A673 (cell line): ENCODE data around the gene RBM4B. TPM values are rescaled to one million over a fixed set of nuclear protein-coding genes. Genes with fewer than 3 reads are reported as not detected.

ENCODE experiments used
- BruUV-seq: library from RNA; stranded (reverse); fragments of 400-500 nt; replicated peaks from 2 replicates; lab custom pipeline; 2021; lab: Mats Ljungman, UMichigan
- CTCF ChIA-PET: fragments of 300-600 bp; sonication (Branson Sonifier 250); formaldehyde crosslinking; loops from one replicate; lab custom pipeline; 2022; ENCODE audit warnings: antibody characterized with exemption; lab: Charles Lee
- POLR2A ChIA-PET: fragments of 300-600 bp; sonication (Branson Sonifier 250); formaldehyde crosslinking; loops from one replicate; lab custom pipeline; 2022; ENCODE audit warnings: antibody characterized with exemption; ENCODE audit not compliant: low non-redundant PET; lab: Charles Lee
- DNase-seq: peaks from one replicate; pipeline ENCODE4 v3.0.0-alpha.2; 2015; ENCODE audit warnings: low spot score
- H3K27ac ChIP-seq: fragments of 200-600 bp; sonication (generic); 2 replicates; pipeline ENCODE4 v1.5.1; 2016; ENCODE audit warnings: mixed run types, low read depth, mild to moderate bottlenecking, mixed read lengths, antibody characterized with exemption, low read length; ENCODE audit not compliant: poor library complexity, severe bottlenecking
- H3K27me3 ChIP-seq: fragments of 200-600 bp; sonication (generic); replicated peaks from 2 replicates; pipeline ENCODE4 v1.6.1; 2017; ENCODE audit warnings: mixed run types, low read depth, mild to moderate bottlenecking, mixed read lengths, antibody characterized with exemption, low read length; ENCODE audit not compliant: insufficient read depth, poor library complexity
- H3K36me3 ChIP-seq: fragments of 200-600 bp; sonication (generic); 2 replicates; pipeline ENCODE4 v1.6.1; 2016; ENCODE audit warnings: mixed run types, mild to moderate bottlenecking, mixed read lengths, antibody characterized with exemption, low read length; ENCODE audit not compliant: insufficient read depth, poor library complexity, severe bottlenecking
- H3K4me1 ChIP-seq: fragments of 200-600 bp; sonication (generic); 2 replicates; pipeline ENCODE4 v1.6.1; 2017; ENCODE audit warnings: mixed run types, mild to moderate bottlenecking, mixed read lengths, antibody characterized with exemption, low read length; ENCODE audit not compliant: insufficient read depth, poor library complexity, severe bottlenecking
- H3K4me3 ChIP-seq: fragments of 200-600 bp; sonication (generic); 2 replicates; pipeline ENCODE4 v1.5.1; 2016; ENCODE audit warnings: low read depth, mixed run types, mild to moderate bottlenecking, mixed read lengths, low read length; ENCODE audit not compliant: poor library complexity, severe bottlenecking
- H3K9me3 ChIP-seq: fragments of 200-600 bp; sonication (generic); 2 replicates; pipeline ENCODE4 v1.6.1; 2016; ENCODE audit warnings: mixed run types, low read depth, mild to moderate bottlenecking, mixed read lengths, antibody characterized with exemption, low read length; ENCODE audit not compliant: poor library complexity, severe bottlenecking
- CTCF ChIP-seq: fragments of 300-800, 200-600 bp; sonication (generic); conservative IDR thresholded peaks from 2 replicates; pipeline ENCODE4 v1.5.1; 2017; ENCODE audit warnings: low read depth, mild to moderate bottlenecking, antibody characterized with exemption, low read length, moderate library complexity, mixed read lengths
- EZH2 ChIP-seq: fragments of 200-600 bp; sonication (generic); IDR thresholded peaks from 2 replicates; pipeline ENCODE4 v1.6.1; 2017; ENCODE audit warnings: borderline replicate concordance, low read depth, mild to moderate bottlenecking, mixed read lengths, antibody characterized with exemption, low read length; ENCODE audit not compliant: poor library complexity, severe bottlenecking
- intact Hi-C: fragments of 100-400 bp; cut with micrococcal nuclease; formaldehyde crosslinking; loops from one replicate; pipeline ENCODE4 v1.10.0; 2022; ENCODE audit not compliant: unreplicated experiment
- total RNA-seq: library from RNA; stranded (reverse); gene quantifications from 2 replicates; pipeline ENCODE4 v1.2.3, GENCODE V29; 2021

RBM4B gene
- total RNA-seq, 1 experiment from 2014 or later, result 40.5 TPM

- CTCF ChIA-PET, result no interaction called here
- H3K27me3 ChIP-seq, result no peaks in the 10 kb centered on the region
- no peaks in the 10 kb centered on the region for H3K4me1 ChIP-seq
- no peaks in the 10 kb centered on the region for H3K9me3 ChIP-seq
- no peak for DNase-seq
- BruUV-seq, result no TSS peak
- no peak for TF ChIP-seq CTCF
- TF ChIP-seq EZH2, result no peak
- H3K27ac ChIP-seq, result no peak overlapping the region
- intact Hi-C loops, result no loop called here
- POLR2A ChIA-PET, result no interaction called here
- H3K4me3 ChIP-seq, result no peak overlapping the region
- peaks cover 3% of the 10 kb centered on the region for H3K36me3 ChIP-seq
Observed at GRCh38 chr11:66706989-66707388, 29.3 kb upstream of the RBM4B start.

DNA sequence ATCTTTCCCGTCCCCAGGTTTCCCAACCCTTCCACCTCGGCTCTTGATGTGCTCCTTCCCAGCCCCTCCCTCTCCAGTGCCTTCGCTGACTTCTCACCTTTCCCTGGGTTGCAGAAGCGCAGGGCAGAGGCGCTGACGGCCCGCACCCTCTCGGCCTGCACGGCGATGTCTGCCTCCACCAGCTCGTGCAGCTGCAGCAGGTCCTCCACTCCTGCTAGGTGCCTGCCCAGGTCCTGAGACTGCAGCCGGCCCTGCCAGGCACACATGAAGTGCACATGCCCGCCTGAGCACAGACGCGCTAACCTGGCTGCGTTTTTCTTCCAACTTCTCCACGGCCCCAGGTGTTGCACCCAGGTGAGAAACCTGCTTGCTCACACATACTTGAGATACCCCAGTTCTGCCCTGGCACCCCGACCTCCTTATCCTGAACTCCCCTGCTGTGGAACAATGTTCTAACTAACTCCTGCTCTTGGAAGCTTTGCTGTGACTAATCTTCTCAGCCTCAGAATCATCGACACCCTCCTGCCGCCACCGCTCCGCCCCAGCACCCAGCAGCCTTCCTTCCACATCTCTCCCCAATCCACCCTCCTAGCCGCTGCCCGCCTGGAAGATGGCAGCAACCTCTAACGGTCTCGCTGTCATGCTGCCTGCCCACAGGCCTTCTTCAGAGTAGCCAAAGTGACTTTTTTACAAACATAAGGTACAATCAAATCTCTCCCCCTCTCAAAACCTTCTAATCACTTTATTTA is 28.1 kb upstream of the RBM4B start:
- no peak for TF ChIP-seq CTCF
- TF ChIP-seq EZH2, result no peak
- intact Hi-C loops, result no loop called here
- Histone ChIP-seq H3K27ac (no peak overlapping the region), H3K36me3 (peaks cover 9% of the 10 kb centered on the region), H3K4me1 (no peaks in the 10 kb centered on the region), H3K9me3 (no peaks in the 10 kb centered on the region), H3K4me3 (no peak overlapping the region), H3K27me3 (no peaks in the 10 kb centered on the region)
- no TSS peak for BruUV-seq
- ChIA-PET CTCF (no interaction called here), POLR2A (interaction anchor here (0.6 kb wide), 1 partner anchor 358 kb away, joined by 3 read pairs; no protein-coding TSS in a partner anchor)
- no peak for DNase-seq

DNA sequence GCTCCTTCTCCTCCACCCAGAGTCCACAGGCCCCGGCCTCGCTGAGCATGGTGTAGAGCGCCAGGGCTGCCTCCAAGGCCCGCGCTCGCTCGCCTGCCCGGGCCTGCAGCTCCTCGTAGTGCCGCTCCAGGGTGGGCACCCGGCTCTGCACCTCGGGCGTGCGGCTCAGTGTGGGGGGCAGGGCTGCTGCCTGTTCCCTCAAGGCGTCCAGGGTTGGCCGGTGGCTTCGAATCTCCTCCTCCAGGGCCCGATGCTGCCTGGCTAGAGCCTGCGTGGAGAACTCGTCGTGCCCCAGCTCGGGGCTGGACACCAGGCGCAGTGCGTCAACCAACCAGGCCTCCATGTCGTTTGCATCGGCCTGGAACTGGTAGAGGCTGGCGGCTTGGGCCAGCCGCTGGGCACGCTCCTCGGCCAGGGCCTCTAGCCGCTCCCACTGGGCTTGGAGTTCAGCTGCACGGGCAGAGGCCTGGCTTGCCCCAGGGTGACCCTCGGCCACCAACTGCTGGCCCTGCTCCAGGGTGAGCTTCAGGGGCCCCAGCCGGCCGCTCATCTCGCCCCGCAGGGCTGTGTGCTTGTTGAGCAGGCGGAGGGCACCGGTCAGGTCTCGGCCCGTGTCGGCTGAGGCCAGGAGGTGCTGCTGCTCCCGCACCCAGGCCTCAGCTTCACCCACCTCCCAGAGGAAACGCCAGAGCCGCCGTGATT is 27.1 kb upstream of the RBM4B start:
- Histone ChIP-seq H3K36me3 (peaks cover 9% of the 10 kb centered on the region), H3K9me3 (no peaks in the 10 kb centered on the region), H3K4me3 (no peak overlapping the region), H3K27ac (no peak overlapping the region), H3K27me3 (no peaks in the 10 kb centered on the region), H3K4me1 (no peaks in the 10 kb centered on the region)
- POLR2A ChIA-PET, result no interaction called here
- DNase-seq, result no peak
- CTCF ChIA-PET, result no interaction called here
- TF ChIP-seq EZH2 (no peak), CTCF (no peak)
- BruUV-seq, result no TSS peak
- intact Hi-C loops, result no loop called here
